T-helper 2 cell treated with Interferon-gamma antibody and Interleukin-4, amounts not matched to agents 5 μg/mL and 100 μg/mL, for 36 hours (primary cell): ENCODE measurements around the gene C1QA.
"Not testable (repeated sequence)": the region's sequence is repeated elsewhere in the genome, so short reads cannot be mapped to it uniquely, and the experiment has no call there.

Source experiments
- DNase-seq: peaks from one replicate; pipeline ENCODE4 v3.0.0; 2021; ENCODE audit warnings: low spot score
- H3K27ac Mint-ChIP-seq: one replicate; pipeline ENCODE4 v1.8.0; 2021; ENCODE audit warnings: mild to moderate bottlenecking, mixed read lengths
- H3K27me3 Mint-ChIP-seq: one replicate; pipeline ENCODE4 v1.8.0; 2021; ENCODE audit warnings: low read depth, mixed read lengths
- H3K36me3 Mint-ChIP-seq: one replicate; pipeline ENCODE4 v1.8.0; 2021; ENCODE audit warnings: low read depth, mixed read lengths
- H3K4me1 Mint-ChIP-seq: one replicate; pipeline ENCODE4 v1.8.0; 2021; ENCODE audit warnings: low read depth, mixed read lengths
- H3K4me3 Mint-ChIP-seq: one replicate; pipeline ENCODE4 v1.8.0; 2022; ENCODE audit warnings: mild to moderate bottlenecking, moderate library complexity, mixed read lengths
- H3K9me3 Mint-ChIP-seq: one replicate; pipeline ENCODE4 v1.8.0; 2021; ENCODE audit warnings: mixed read lengths

The C1QA gene

GRCh38 chr1:22662318-22662717 lies 25.9 kb downstream of the C1QA start:
- peaks cover under 1% of the 10 kb centered on the region for H3K27me3 Mint-ChIP-seq
- no peak overlapping the region for H3K4me3 Mint-ChIP-seq
- no peaks in the 10 kb centered on the region for H3K9me3 Mint-ChIP-seq
- no peaks in the 10 kb centered on the region for H3K4me1 Mint-ChIP-seq
- H3K36me3 Mint-ChIP-seq, result no peaks in the 10 kb centered on the region
- no peak for DNase-seq
- H3K27ac Mint-ChIP-seq, result no peak overlapping the region

DNA sequence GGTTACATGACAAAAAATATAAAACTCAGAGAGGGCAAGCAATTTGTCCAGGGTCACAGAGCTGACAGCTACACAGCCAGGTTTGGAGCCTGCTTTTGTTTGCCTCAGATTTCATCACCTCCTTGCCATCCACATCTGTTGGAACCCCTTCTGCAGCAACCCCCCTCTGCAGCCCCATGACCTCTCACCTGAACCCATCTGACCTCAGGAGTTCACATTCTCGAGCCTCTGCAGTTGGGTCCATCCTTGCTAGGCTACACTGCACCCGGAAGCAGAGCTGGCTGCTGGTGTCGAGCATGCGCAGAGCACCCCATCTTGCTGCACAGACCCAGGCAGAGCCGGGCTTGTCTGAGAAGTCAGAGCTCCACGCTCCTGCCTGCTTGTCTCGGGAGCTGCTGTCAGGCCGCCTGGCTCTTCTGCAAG lies 26.6 kb downstream of the C1QA start:
- peaks cover 8% of the 10 kb centered on the region for H3K27me3 Mint-ChIP-seq
- no peaks in the 10 kb centered on the region for H3K4me1 Mint-ChIP-seq
- H3K36me3 Mint-ChIP-seq, result no peaks in the 10 kb centered on the region
- H3K9me3 Mint-ChIP-seq, result no peaks in the 10 kb centered on the region
- H3K27ac Mint-ChIP-seq, result no peak overlapping the region
- H3K4me3 Mint-ChIP-seq, result no peak overlapping the region
- DNase-seq, result no peak

- H3K4me1 Mint-ChIP-seq, result no peaks in the 10 kb centered on the region
- no peak overlapping the region for H3K4me3 Mint-ChIP-seq
- peaks cover 16% of the 10 kb centered on the region for H3K27me3 Mint-ChIP-seq
- H3K9me3 Mint-ChIP-seq, result no peaks in the 10 kb centered on the region
- no peak overlapping the region for H3K27ac Mint-ChIP-seq
- DNase-seq, result no peak
- no peaks in the 10 kb centered on the region for H3K36me3 Mint-ChIP-seq
Observed at GRCh38 chr1:22665752-22666151, 29.3 kb downstream of the C1QA start.

GRCh38 chr1:22666412-22666811 lies 30.0 kb downstream of the C1QA start:
- Mint-ChIP-seq H3K27ac (no peak overlapping the region), H3K36me3 (no peaks in the 10 kb centered on the region), H3K27me3 (peaks cover 16% of the 10 kb centered on the region), H3K4me1 (no peaks in the 10 kb centered on the region), H3K4me3 (no peak overlapping the region), H3K9me3 (no peaks in the 10 kb centered on the region)
- DNase-seq, result no peak

- peaks cover 16% of the 10 kb centered on the region for H3K27me3 Mint-ChIP-seq
- H3K27ac Mint-ChIP-seq, result not testable (repeated sequence)
Observed at GRCh38 chr1:22668840-22669239, 32.4 kb downstream of the C1QA start.

GRCh38 chr1:22670352-22670975 lies 34.0 kb downstream of the C1QA start:
- H3K36me3 Mint-ChIP-seq, result no peaks in the 10 kb centered on the region
- no peaks in the 10 kb centered on the region for H3K4me1 Mint-ChIP-seq
- no peak overlapping the region for H3K4me3 Mint-ChIP-seq
- no peaks in the 10 kb centered on the region for H3K9me3 Mint-ChIP-seq
- DNase-seq, result no peak
- no peak overlapping the region for H3K27ac Mint-ChIP-seq
- peaks cover 22% of the 10 kb centered on the region for H3K27me3 Mint-ChIP-seq

More at GRCh38 chr1:22668840-22669239, 32.4 kb downstream of the C1QA start:
- H3K9me3 Mint-ChIP-seq, H3K4me3 Mint-ChIP-seq, DNase-seq, H3K4me1 Mint-ChIP-seq, H3K36me3 Mint-ChIP-seq: not testable (repeated sequence)

DNA sequence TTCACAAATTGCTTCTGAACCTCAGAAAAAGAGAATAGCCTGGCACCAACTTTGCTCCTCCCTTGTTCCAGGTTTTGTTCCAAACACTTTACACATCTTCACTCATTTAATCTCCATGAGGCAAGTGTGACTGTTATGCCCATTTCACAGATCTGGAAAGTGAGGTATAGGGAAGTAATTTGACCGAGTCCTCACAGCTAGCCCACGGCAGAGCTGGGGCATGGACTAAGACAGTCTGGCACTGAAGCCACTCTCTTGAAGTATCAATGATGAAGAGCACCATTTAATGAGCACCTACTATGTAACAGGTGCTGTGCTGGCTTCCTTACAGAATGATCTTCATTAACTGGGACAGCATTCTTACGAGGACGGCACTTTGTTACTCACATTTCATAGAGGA lies 35.6 kb downstream of the C1QA start:
- Mint-ChIP-seq H3K27ac (no peak overlapping the region), H3K9me3 (no peaks in the 10 kb centered on the region), H3K4me1 (no peaks in the 10 kb centered on the region), H3K27me3 (peaks cover 22% of the 10 kb centered on the region), H3K36me3 (no peaks in the 10 kb centered on the region), H3K4me3 (no peak overlapping the region)
- no peak for DNase-seq

DNA sequence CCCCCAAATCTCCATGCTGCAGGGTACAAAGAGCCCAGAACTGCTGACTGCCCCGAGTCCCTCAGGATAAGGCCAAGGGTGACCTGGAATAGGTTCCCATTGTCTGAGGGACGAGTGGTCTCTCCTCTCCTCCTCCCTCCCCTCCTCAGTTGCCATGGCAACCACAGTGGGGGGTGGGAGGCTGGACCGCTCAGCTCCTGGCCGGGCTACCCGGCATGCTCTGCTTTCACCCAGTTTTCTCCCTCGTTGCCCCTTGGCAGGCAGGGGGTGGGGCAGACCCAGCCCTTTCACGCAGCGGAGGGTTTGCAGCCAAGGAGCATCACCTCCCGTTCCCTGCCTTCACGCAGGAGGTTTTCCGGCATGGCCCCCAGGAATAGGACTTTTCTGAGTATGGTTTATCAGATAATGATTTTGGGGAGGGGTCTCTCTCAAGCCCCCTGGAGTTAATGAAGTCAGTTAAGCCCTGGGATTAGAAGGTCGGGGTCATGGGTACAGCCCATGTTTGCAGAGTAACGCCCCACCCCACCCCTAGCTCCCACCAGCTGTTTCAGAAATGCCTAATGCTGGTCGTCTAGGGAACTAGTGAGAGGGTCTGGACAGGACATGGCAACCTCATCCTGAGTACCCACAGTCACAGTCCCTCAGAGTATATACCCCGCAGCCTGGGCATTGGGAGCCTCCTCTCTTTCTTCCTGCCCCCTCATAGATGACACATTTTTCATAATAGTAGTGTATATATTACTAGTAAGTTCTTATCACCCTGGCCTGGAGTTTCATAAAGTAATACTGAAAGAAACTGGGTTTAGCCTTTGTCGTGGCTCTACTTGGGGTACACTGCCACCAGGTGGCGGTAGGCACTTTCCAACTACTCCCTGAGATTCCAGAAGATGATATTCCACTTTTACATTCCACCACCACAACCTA lies 37.3 kb downstream of the C1QA start:
- H3K36me3 Mint-ChIP-seq, result no peaks in the 10 kb centered on the region
- H3K27me3 Mint-ChIP-seq, result peaks cover 12% of the 10 kb centered on the region
- peak; percentile 19 for DNase-seq
- H3K4me3 Mint-ChIP-seq, result no peak overlapping the region
- H3K9me3 Mint-ChIP-seq, result no peaks in the 10 kb centered on the region
- no peaks in the 10 kb centered on the region for H3K4me1 Mint-ChIP-seq
- no peak overlapping the region for H3K27ac Mint-ChIP-seq

DNA sequence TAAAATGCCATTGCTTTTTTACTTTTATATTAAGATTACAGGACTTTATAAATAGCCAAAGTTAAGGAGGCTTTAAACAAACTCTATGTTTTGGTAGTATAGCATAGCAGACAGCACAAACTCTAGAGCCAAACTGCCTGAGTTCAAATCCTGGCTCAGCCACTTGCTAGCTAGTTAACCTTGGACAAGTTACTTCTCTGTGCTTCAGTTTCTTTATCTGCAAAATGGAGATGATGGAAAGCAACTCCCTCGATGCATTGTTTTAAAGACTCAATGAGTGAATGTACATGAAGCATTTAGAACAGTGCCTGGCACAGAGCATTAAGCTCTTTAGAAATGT lies 38.0 kb downstream of the C1QA start:
- DNase-seq, result no peak
- Mint-ChIP-seq H3K27me3 (peaks cover 10% of the 10 kb centered on the region), H3K9me3 (no peaks in the 10 kb centered on the region), H3K36me3 (no peaks in the 10 kb centered on the region), H3K4me1 (no peaks in the 10 kb centered on the region), H3K27ac (no peak overlapping the region), H3K4me3 (no peak overlapping the region)

GRCh38 chr1:22676151-22676550 lies 39.7 kb downstream of the C1QA start:
- not testable (repeated sequence) for DNase-seq

DNA sequence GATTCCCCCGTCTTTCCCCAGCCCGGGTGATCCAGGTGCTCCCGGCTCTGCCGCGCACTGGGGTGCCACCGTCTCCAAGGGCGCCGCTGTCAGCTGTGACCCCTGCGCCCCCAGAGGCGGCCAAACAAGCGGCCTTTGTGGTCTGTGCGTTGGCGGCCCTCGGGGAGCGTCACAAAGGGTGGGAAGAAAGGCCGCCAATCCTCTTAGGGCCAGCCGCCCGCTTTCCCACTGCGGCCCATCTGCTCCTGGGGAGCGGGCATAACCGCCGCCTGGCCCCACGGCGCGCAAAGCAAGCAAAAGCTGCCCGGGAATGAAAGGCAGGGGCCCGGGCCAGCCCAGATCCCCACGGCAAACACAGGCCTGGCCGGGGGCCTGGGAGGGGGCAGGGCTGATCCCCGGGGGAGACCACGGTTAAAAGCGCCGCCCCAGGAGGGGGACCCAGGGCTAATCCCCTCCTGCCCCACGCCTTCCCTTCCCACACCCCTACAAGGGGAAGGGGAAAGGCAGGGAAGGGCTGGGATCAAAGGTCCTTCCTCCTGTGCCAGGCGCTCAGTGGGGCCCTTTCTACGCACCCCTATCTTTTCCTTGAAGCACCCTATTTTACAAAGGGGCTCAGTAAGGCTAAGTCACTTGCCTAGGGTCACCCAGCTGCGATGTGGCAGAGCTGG lies 40.6 kb downstream of the C1QA start:
- no peaks in the 10 kb centered on the region for H3K9me3 Mint-ChIP-seq
- DNase-seq, result no peak
- H3K27ac Mint-ChIP-seq, result no peak overlapping the region
- no peak overlapping the region for H3K4me3 Mint-ChIP-seq
- H3K27me3 Mint-ChIP-seq, result peaks cover 6% of the 10 kb centered on the region
- no peaks in the 10 kb centered on the region for H3K36me3 Mint-ChIP-seq
- H3K4me1 Mint-ChIP-seq, result no peaks in the 10 kb centered on the region

More at GRCh38 chr1:22676151-22676550, 39.7 kb downstream of the C1QA start:
- H3K4me3 Mint-ChIP-seq, H3K27ac Mint-ChIP-seq, H3K4me1 Mint-ChIP-seq, H3K36me3 Mint-ChIP-seq, H3K9me3 Mint-ChIP-seq, H3K27me3 Mint-ChIP-seq: not testable (repeated sequence)

DNA sequence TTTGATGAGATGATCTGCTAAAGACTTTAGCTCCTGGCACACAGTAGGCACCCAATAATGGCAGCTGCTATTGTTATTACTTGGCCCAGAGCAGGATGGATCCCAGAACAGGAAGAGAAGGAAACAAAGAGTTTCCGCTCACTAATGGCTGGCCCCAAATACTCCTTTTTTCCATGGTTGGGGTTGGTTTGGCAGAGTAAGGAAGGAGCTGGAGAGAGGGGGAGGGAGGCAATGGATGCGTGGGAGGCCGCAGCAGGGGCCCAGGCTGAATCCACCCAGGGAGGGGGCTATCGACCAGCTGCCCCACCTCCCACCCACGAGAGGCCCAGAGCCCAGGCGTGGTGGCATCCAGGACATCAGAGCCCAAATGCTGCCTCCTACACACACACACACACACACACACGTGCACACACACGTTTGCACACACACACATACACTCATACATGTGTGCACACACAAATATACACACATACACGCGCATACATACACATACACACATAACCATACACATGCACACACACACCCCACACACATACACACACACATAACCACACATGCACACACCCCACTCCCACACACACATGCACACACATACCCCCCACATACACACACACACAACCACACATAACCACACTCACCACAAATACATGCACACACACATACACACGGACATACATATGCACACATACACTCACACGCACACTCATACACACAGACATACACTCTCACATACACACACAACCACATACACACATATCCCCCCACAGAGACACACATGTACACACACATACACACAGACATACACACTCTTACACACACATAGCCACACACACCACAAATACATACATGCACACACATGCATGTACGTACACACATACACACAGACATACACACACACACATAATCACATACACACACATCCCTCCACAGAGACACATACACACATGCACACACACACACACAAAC lies 41.8 kb downstream of the C1QA start:
- no peaks in the 10 kb centered on the region for H3K36me3 Mint-ChIP-seq
- no peak overlapping the region for H3K4me3 Mint-ChIP-seq
- H3K4me1 Mint-ChIP-seq, result no peaks in the 10 kb centered on the region
- H3K9me3 Mint-ChIP-seq, result no peaks in the 10 kb centered on the region
- DNase-seq, result no peak
- H3K27ac Mint-ChIP-seq, result no peak overlapping the region
- peaks cover 6% of the 10 kb centered on the region for H3K27me3 Mint-ChIP-seq

DNA sequence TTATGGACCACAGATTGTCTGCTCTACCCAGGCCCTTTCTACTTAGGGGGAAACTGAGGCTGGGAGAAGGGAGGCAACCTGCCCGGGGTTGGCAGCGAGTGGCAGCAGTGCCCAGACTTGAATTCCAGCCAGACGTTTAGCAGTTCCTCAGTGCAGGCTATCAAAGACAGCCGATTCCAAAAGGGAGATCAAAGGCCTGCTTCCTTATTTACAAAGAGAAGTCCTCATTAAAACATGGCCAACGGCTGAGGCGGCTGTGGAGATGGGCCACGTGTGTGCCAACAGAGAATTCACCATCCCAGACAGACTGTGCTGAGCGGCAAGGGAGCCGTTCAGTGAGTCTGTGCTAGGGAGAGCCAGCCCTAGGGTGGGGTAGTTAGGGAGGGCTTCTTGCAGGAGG lies 44.3 kb downstream of the C1QA start:
- no peaks in the 10 kb centered on the region for H3K36me3 Mint-ChIP-seq
- H3K27ac Mint-ChIP-seq, result no peak overlapping the region
- no peak for DNase-seq
- peaks cover 2% of the 10 kb centered on the region for H3K27me3 Mint-ChIP-seq
- no peak overlapping the region for H3K4me3 Mint-ChIP-seq
- H3K9me3 Mint-ChIP-seq, result no peaks in the 10 kb centered on the region
- H3K4me1 Mint-ChIP-seq, result no peaks in the 10 kb centered on the region
